Measurements from ENCODE around the gene DLK2. TPM values are rescaled to one million over a fixed set of nuclear protein-coding genes. Genes with fewer than 3 reads are reported as not detected.

Gene DLK2
- total and polyA plus RNA-seq, 2 of the 13 experiments (the other 11 are each of a cell fraction or from before 2014, with no cell fraction given): 1.2 to 3.8 TPM

DNA sequence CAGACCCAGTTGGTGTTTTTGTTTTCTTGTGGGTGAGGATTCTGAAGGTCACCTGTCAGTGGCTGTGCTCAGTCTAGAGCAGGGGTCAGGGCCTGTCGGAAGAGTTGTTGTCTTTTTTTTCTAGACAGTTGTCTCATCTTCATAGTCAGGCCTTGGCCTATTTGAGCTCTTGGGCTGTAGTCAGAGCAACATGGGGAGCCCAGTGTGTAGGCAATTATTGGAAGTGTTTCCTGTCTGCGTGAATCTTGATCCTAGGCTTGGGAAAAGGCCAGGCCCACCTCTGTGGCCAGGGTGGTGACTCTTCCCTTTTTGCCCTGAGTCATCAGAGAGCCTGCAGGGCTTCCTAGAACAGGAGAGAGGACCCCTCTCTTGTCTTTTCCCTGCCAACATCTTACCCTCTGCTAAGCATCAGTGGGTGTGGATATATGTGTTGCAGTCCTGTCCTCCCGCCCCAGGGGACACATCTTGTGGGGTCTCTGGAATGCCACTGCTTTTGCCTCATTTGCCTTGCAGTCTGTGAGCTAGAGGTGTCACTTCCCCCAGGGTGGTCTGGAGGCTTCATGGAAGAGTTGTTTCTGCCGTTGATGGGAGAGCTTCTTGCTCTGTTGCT, 33.4 kb upstream of the DLK2 start (continued):
- TF ChIP-seq, protein P1, sequence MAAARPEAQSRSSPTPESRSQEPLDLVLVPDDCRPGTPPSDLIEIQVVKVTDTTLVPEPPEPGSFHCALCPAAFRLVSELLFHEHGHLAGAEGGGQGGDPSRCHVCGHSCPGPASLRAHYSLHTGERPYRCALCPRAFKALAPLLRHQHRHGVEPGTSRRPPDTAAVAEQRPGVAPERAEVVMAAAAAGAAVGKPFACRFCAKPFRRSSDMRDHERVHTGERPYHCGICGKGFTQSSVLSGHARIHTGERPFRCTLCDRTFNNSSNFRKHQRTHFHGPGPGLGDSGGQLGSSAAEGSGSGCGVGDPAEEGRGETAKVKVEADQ (CRISPR knock-in tag; IDR thresholded peaks at IDR 0.05; ENCODE audit: borderline replicate concordance): no peak; the same call in 1 of the 2 replicates
- TF ChIP-seq PHF8 (CRISPR knock-in tag; IDR thresholded peaks at IDR 0.05) (0 out of 2 replicates have a peak, but pooled peaks have one; percentile 19), ZNF547 (CRISPR knock-in tag; IDR thresholded peaks at IDR 0.05) (0 out of 2 replicates have a peak, but pooled peaks have one; percentile 31), ZNF30 (CRISPR knock-in tag; IDR thresholded peaks at IDR 0.05) (no peak), ZNF773 (CRISPR knock-in tag; IDR thresholded peaks at IDR 0.05; ENCODE audit: borderline replicate concordance) (no peak), HNRNPH1 (optimal IDR thresholded peaks at IDR 0.05; ENCODE audit: low read depth, low read length) (no peak), SOX6 (IDR thresholded peaks at IDR 0.05) (no peak), SOX6 (CRISPR knock-in tag; IDR thresholded peaks at IDR 0.05) (peak; percentile 65; the same call in 1 of the 2 replicates), ZNF790 (CRISPR knock-in tag; IDR thresholded peaks at IDR 0.05; ENCODE audit: borderline replicate concordance) (no peak), ZNF652 (CRISPR knock-in tag; IDR thresholded peaks at IDR 0.05; ENCODE audit: borderline replicate concordance, low read depth) (no peak; the same call in 1 of the 2 replicates), ZBTB20 (CRISPR knock-in tag; IDR thresholded peaks at IDR 0.05; ENCODE audit: borderline replicate concordance, low read depth) (peak; percentile 51; the same call in 1 of the 2 replicates)
- TF ChIP-seq, protein P2, sequence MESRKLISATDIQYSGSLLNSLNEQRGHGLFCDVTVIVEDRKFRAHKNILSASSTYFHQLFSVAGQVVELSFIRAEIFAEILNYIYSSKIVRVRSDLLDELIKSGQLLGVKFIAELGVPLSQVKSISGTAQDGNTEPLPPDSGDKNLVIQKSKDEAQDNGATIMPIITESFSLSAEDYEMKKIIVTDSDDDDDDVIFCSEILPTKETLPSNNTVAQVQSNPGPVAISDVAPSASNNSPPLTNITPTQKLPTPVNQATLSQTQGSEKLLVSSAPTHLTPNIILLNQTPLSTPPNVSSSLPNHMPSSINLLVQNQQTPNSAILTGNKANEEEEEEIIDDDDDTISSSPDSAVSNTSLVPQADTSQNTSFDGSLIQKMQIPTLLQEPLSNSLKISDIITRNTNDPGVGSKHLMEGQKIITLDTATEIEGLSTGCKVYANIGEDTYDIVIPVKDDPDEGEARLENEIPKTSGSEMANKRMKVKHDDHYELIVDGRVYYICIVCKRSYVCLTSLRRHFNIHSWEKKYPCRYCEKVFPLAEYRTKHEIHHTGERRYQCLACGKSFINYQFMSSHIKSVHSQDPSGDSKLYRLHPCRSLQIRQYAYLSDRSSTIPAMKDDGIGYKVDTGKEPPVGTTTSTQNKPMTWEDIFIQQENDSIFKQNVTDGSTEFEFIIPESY (CRISPR knock-in tag; IDR thresholded peaks at IDR 0.05): no peak; the same call in 1 of the 2 replicates
- TF ChIP-seq, protein P3, sequence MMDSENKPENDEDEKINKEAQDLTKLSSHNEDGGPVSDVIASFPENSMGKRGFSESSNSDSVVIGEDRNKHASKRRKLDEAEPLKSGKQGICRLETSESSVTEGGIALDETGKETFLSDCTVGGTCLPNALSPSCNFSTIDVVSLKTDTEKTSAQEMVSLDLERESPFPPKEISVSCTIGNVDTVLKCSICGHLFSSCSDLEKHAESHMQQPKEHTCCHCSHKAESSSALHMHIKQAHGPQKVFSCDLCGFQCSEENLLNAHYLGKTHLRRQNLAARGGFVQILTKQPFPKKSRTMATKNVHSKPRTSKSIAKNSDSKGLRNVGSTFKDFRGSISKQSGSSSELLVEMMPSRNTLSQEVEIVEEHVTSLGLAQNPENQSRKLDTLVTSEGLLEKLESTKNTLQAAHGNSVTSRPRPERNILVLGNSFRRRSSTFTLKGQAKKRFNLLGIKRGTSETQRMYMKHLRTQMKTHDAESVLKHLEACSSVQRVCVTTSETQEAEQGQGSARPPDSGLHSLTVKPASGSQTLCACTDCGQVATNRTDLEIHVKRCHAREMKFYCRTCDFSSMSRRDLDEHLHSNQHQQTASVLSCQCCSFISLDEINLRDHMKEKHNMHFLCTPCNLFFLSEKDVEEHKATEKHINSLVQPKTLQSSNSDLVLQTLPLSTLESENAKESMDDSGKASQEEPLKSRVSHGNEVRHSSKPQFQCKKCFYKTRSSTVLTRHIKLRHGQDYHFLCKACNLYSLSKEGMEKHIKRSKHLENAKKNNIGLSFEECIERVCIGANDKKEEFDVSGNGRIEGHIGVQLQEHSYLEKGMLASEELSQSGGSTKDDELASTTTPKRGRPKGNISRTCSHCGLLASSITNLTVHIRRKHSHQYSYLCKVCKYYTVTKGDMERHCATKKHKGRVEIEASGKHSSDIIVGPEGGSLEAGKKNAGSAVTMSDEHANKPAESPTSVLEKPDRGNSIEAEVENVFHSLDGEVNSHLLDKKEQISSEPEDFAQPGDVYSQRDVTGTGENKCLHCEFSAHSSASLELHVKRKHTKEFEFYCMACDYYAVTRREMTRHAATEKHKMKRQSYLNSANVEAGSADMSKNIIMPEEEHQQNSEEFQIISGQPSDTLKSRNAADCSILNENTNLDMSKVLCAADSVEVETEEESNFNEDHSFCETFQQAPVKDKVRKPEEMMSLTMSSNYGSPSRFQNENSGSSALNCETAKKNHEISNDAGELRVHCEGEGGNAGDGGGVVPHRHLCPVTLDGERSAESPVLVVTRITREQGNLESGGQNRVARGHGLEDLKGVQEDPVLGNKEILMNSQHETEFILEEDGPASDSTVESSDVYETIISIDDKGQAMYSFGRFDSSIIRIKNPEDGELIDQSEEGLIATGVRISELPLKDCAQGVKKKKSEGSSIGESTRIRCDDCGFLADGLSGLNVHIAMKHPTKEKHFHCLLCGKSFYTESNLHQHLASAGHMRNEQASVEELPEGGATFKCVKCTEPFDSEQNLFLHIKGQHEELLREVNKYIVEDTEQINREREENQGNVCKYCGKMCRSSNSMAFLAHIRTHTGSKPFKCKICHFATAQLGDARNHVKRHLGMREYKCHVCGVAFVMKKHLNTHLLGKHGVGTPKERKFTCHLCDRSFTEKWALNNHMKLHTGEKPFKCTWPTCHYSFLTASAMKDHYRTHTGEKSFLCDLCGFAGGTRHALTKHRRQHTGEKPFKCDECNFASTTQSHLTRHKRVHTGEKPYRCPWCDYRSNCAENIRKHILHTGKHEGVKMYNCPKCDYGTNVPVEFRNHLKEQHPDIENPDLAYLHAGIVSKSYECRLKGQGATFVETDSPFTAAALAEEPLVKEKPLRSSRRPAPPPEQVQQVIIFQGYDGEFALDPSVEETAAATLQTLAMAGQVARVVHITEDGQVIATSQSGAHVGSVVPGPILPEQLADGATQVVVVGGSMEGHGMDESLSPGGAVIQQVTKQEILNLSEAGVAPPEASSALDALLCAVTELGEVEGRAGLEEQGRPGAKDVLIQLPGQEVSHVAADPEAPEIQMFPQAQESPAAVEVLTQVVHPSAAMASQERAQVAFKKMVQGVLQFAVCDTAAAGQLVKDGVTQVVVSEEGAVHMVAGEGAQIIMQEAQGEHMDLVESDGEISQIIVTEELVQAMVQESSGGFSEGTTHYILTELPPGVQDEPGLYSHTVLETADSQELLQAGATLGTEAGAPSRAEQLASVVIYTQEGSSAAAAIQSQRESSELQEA (CRISPR knock-in tag; IDR thresholded peaks at IDR 0.05; ENCODE audit: not compliant biosample characterization): peak; percentile 90
- TF ChIP-seq, protein P4, sequence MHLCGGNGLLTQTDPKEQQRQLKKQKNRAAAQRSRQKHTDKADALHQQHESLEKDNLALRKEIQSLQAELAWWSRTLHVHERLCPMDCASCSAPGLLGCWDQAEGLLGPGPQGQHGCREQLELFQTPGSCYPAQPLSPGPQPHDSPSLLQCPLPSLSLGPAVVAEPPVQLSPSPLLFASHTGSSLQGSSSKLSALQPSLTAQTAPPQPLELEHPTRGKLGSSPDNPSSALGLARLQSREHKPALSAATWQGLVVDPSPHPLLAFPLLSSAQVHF (CRISPR knock-in tag; IDR thresholded peaks at IDR 0.05): no peak
- TF ChIP-seq, protein P5, sequence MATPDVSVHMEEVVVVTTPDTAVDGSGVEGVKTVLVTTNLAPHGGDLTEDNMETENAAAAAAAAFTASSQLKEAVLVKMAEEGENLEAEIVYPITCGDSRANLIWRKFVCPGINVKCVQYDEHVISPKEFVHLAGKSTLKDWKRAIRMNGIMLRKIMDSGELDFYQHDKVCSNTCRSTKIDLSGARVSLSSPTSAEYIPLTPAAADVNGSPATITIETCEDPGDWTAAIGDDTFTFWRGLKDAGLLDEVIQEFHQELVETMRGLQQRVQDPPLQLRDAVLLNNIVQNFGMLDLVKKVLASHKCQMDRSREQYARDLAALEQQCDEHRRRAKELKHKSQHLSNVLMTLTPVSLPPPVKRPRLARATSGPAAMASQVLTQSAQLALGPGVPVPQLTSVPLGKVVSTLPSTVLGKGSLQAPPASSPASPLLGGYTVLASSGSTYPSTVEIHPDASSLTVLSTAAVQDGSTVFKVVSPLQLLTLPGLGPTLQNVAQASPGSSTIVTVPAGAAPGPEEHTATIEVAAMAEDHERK (CRISPR knock-in tag; IDR thresholded peaks at IDR 0.05; ENCODE audit: low read depth): no peak
